HEK293 (cell line): ENCODE measurements around the gene MSI2.

ENCODE experiments used
- CTCF ChIA-PET: fragments of 350-600 bp; formaldehyde crosslinking; extraction: SDS; loops from one replicate; lab custom pipeline; 2021; ENCODE audit warnings: antibody characterized with exemption; lab: Yijun Ruan, JAX
- POLR2A ChIA-PET: fragments of 300-600 bp; formaldehyde crosslinking; extraction: SDS; loops from one replicate; lab custom pipeline; 2020; ENCODE audit warnings: antibody characterized with exemption, inconsistent platforms; lab: Yijun Ruan, JAX
- H3K27ac ChIP-seq: fragments of 200-500 bp; sonication (Bioruptor generic); 2 replicates; pipeline ENCODE4 v1.5.1; 2014; ENCODE audit warnings: low read depth, low read length, control low read depth, inconsistent platforms; ENCODE audit errors: extremely low read depth
- H3K36me3 ChIP-seq, 2 experiments: fragments of 200-500 bp in 1 of 2; sonication (Bioruptor generic) in 1 of 2; 1 replicate in 1 of 2; 2 replicates in 1 of 2; pipeline ENCODE4 v1.5.1; 2014 to 2017; ENCODE audit warnings: inconsistent platforms in 2 of 2, low read length in 2 of 2; ENCODE audit not compliant: control insufficient read depth in 2 of 2, insufficient read depth in 1 of 2
- H3K4me1 ChIP-seq: fragments of 200-500 bp; sonication (Bioruptor generic); 2 replicates; pipeline ENCODE4 v1.5.1; 2014; ENCODE audit warnings: mild to moderate bottlenecking, low read length, inconsistent platforms; ENCODE audit not compliant: control insufficient read depth, insufficient read depth
- H3K4me3 ChIP-seq: 2 replicates; pipeline ENCODE4 v1.5.1; 2011; ENCODE audit warnings: low read depth, mild to moderate bottlenecking, control low read depth, low read length, moderate library complexity
- H3K9me3 ChIP-seq: fragments of 200-500 bp; sonication (Bioruptor generic); 2 replicates; pipeline ENCODE4 v1.5.1; 2014; ENCODE audit warnings: low read depth, low read length, inconsistent platforms; ENCODE audit not compliant: control insufficient read depth, insufficient read depth
- KLF1 ChIP-seq: fragments of 450-650 bp; formaldehyde crosslinking; IDR thresholded peaks from 2 replicates; pipeline ENCODE4 v1.5.1; 2016; ENCODE audit warnings: missing biosample characterization, missing genetic modification characterization
- KLF8 ChIP-seq: fragments of 450-650 bp; formaldehyde crosslinking; IDR thresholded peaks from 2 replicates; pipeline ENCODE4 v1.5.1; 2016; ENCODE audit warnings: missing biosample characterization, missing genetic modification characterization
- KLF9 ChIP-seq: fragments of 450-650 bp; formaldehyde crosslinking; IDR thresholded peaks from 2 replicates; pipeline ENCODE4 v1.5.1; 2016; ENCODE audit warnings: missing biosample characterization, missing genetic modification characterization, low read depth
- MEIS1 ChIP-seq: sonication (generic); formaldehyde crosslinking; IDR thresholded peaks from 2 replicates; pipeline ENCODE4 v1.8.1; 2022; ENCODE audit warnings: missing genetic modification reagents, mild to moderate bottlenecking, borderline replicate concordance
- PRDM10 ChIP-seq: fragments of 450-650 bp; formaldehyde crosslinking; IDR thresholded peaks from 2 replicates; pipeline ENCODE4 v1.5.1; 2016; ENCODE audit warnings: missing biosample characterization, missing genetic modification characterization
- PRDM2 ChIP-seq: fragments of 450-650 bp; formaldehyde crosslinking; IDR thresholded peaks from 2 replicates; pipeline ENCODE4 v1.5.1; 2016; ENCODE audit warnings: missing biosample characterization, missing genetic modification characterization, borderline replicate concordance
- SCRT1 ChIP-seq: fragments of 450-650 bp; formaldehyde crosslinking; IDR thresholded peaks from 2 replicates; pipeline ENCODE4 v1.5.1; 2016; ENCODE audit warnings: missing biosample characterization, missing genetic modification characterization, borderline replicate concordance
- SCRT2 ChIP-seq: fragments of 450-650 bp; formaldehyde crosslinking; IDR thresholded peaks from 2 replicates; pipeline ENCODE4 v1.5.1; 2016; ENCODE audit warnings: missing biosample characterization, missing genetic modification characterization
- TCF7L2 ChIP-seq: IDR thresholded peaks from 2 replicates; pipeline ENCODE4 v1.6.1; 2011; ENCODE audit warnings: low read depth, mild to moderate bottlenecking, inconsistent platforms, low read length, moderate library complexity, borderline replicate concordance
- ZBTB44 ChIP-seq: fragments of 450-650 bp; IDR thresholded peaks from 2 replicates; pipeline ENCODE4 v1.5.1; 2018; ENCODE audit warnings: missing biosample characterization, mild to moderate bottlenecking, missing genetic modification characterization
- ZFP69B ChIP-seq: fragments of 450-650 bp; formaldehyde crosslinking; IDR thresholded peaks from 2 replicates; pipeline ENCODE4 v1.5.1; 2016; ENCODE audit warnings: missing biosample characterization, missing genetic modification characterization
- ZNF148 ChIP-seq: fragments of 450-650 bp; formaldehyde crosslinking; IDR thresholded peaks from 2 replicates; pipeline ENCODE4 v1.5.0; 2017; ENCODE audit warnings: missing biosample characterization, missing genetic modification characterization, borderline replicate concordance
- ZNF2 ChIP-seq: fragments of 450-650 bp; formaldehyde crosslinking; IDR thresholded peaks from 2 replicates; pipeline ENCODE4 v1.5.1; 2016; ENCODE audit warnings: missing biosample characterization, missing genetic modification characterization
- ZNF202 ChIP-seq: fragments of 450-650 bp; formaldehyde crosslinking; IDR thresholded peaks from 2 replicates; pipeline ENCODE4 v1.5.1; 2016; ENCODE audit warnings: missing biosample characterization, missing genetic modification characterization, borderline replicate concordance
- ZNF214 ChIP-seq: fragments of 450-650 bp; formaldehyde crosslinking; IDR thresholded peaks from 2 replicates; pipeline ENCODE4 v1.5.1; 2017; ENCODE audit warnings: missing biosample characterization, mild to moderate bottlenecking, missing genetic modification characterization, borderline replicate concordance
- ZNF623 ChIP-seq: fragments of 450-650 bp; formaldehyde crosslinking; IDR thresholded peaks from 2 replicates; pipeline ENCODE4 v1.5.1; 2016; ENCODE audit warnings: missing biosample characterization, missing genetic modification characterization
- ZNF677 ChIP-seq: fragments of 450-650 bp; IDR thresholded peaks from 2 replicates; pipeline ENCODE4 v1.5.0; 2018; ENCODE audit warnings: missing biosample characterization, mild to moderate bottlenecking, missing genetic modification characterization, moderate library complexity
- ZNF747 ChIP-seq: fragments of 450-650 bp; formaldehyde crosslinking; IDR thresholded peaks from 2 replicates; pipeline ENCODE4 v1.5.1; 2016; ENCODE audit warnings: missing biosample characterization, missing genetic modification characterization
- ZNF76 ChIP-seq: fragments of 450-650 bp; formaldehyde crosslinking; IDR thresholded peaks from 2 replicates; pipeline ENCODE4; 2016; ENCODE audit warnings: low read depth, missing biosample characterization, missing genetic modification characterization, borderline replicate concordance
- ZNF830 ChIP-seq: fragments of 450-650 bp; IDR thresholded peaks from 2 replicates; pipeline ENCODE4 v1.5.0; 2018; ENCODE audit warnings: missing biosample characterization, missing genetic modification characterization, low read depth, mild to moderate bottlenecking, moderate library complexity
- ZSCAN16 ChIP-seq: fragments of 450-650 bp; formaldehyde crosslinking; IDR thresholded peaks from 2 replicates; pipeline ENCODE4 v1.5.1; 2016; ENCODE audit warnings: missing biosample characterization, missing genetic modification characterization
- ZSCAN30 ChIP-seq: fragments of 450-650 bp; IDR thresholded peaks from 2 replicates; pipeline ENCODE4 v1.5.1; 2018; ENCODE audit warnings: missing biosample characterization, mild to moderate bottlenecking, missing genetic modification characterization, moderate library complexity

Gene MSI2

DNA sequence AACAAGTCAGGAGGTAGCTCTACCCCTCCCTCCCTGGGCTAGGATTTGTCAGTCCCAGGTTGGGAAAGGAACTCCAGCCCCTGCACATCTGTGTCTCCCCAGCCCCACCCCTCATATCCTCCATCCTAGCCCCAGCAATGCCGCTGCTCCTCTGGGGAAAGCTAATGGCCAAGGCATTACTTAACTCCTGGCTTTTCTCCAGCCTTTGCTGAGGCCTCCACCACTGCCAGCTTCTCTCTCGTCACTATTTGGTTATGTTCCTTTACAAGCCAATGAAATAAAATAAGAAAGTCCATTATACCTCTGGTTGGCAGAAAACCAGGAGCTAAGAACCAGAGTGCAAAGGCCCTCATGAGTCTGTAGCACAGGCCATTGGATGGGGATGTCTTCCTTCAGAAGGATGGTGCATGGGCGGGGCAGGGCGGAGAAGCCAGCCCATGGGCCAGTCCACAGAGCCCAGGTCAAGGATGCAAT is 317.8 kb downstream of the MSI2 start (continued):
- TF ChIP-seq ZBTB44 (tag by site-specific recombination), result no peak
- TF ChIP-seq KLF1 (tag by site-specific recombination), result 0 out of 2 replicates have a peak, but pooled peaks have one; percentile 10
- no peak for TF ChIP-seq ZNF202 (tag by site-specific recombination)
- no peak for TF ChIP-seq ZNF148 (tag by site-specific recombination)
- TF ChIP-seq PRDM10 (tag by site-specific recombination), result peak; percentile 63
- TF ChIP-seq ZNF623 (tag by site-specific recombination), result no peak
- TF ChIP-seq ZFP69B, result 0 out of 2 replicates have a peak, but pooled peaks have one; percentile 22
- no peak for TF ChIP-seq ZNF214 (tag by site-specific recombination)
- no peak for TF ChIP-seq ZNF76
- no peak for TF ChIP-seq ZNF830 (tag by site-specific recombination)
- TF ChIP-seq MEIS1 (CRISPR knock-in tag), result no peak

GRCh38 chr17:57576744-57577143 is 320.4 kb downstream of the MSI2 start:
- POLR2A ChIA-PET, result no interaction called here
- no peaks in the 10 kb centered on the region for H3K9me3 ChIP-seq
- no peaks in the 10 kb centered on the region for H3K36me3 ChIP-seq
- TF ChIP-seq TCF7L2, result no peak
- TF ChIP-seq SCRT2, result peak; percentile 85
- no peak for TF ChIP-seq KLF9 (tag by site-specific recombination)
- TF ChIP-seq ZNF830 (tag by site-specific recombination), result no peak
- TF ChIP-seq ZNF2 (tag by site-specific recombination), result no peak
- no peak for TF ChIP-seq PRDM2 (tag by site-specific recombination)
- no peak for TF ChIP-seq ZNF677 (tag by site-specific recombination)
- TF ChIP-seq ZNF747, result no peak
- no peak for TF ChIP-seq ZSCAN30 (tag by site-specific recombination)
- no peak for TF ChIP-seq KLF8 (tag by site-specific recombination)
- TF ChIP-seq SCRT1, result 0 out of 2 replicates have a peak, but pooled peaks have one; percentile 38
- no peak for TF ChIP-seq ZSCAN16
- TF ChIP-seq, all 188 proteins: peak for 2
- Histone ChIP-seq H3K27ac (peak overlapping the region; percentile 91; the same call in 1 of the 2 replicates), H3K4me1 (peaks cover 28% of the 10 kb centered on the region), H3K4me3 (no peak overlapping the region)
- CTCF ChIA-PET, result interaction anchor here (0.7 to 8.0 kb wide), 2 partner anchors 21 to 70 kb away, joined by 8 to 38 read pairs; no protein-coding TSS in a partner anchor
